Duodenal mucosa (tissue), 2 donors: ENCODE results near the gene XYLT2.

Source experiments
- H3K27ac ChIP-seq: one replicate; pipeline ENCODE4 v1.7.0; 2013; ENCODE audit warnings: low read depth, low read length
- H3K27me3 ChIP-seq, 2 donors: one replicate each; pipeline ENCODE4 v1.7.0; 2013; ENCODE audit warnings: low read length in 2 of 2, control low read depth in 1 of 2; ENCODE audit not compliant: insufficient read depth in 2 of 2, control insufficient read depth in 1 of 2
- H3K36me3 ChIP-seq, 2 donors: one replicate each; pipeline ENCODE4 v1.7.0; 2013; ENCODE audit warnings: low read length in 2 of 2, control low read depth in 1 of 2; ENCODE audit not compliant: insufficient read depth in 2 of 2, control insufficient read depth in 1 of 2
- H3K4me1 ChIP-seq, 2 donors: one replicate each; pipeline ENCODE4 v1.7.0; 2013; ENCODE audit warnings: low read length in 2 of 2, control low read depth in 1 of 2; ENCODE audit not compliant: insufficient read depth in 2 of 2, control insufficient read depth in 1 of 2
- H3K4me3 ChIP-seq, 2 donors: one replicate each; pipeline ENCODE4 v1.7.0; 2013; ENCODE audit warnings: low read length in 2 of 2, low read depth in 1 of 2
- H3K9ac ChIP-seq, 2 donors: one replicate each; pipeline ENCODE4 v1.7.0; 2013; ENCODE audit warnings: low read length in 2 of 2, low read depth in 1 of 2
- H3K9me3 ChIP-seq, 2 donors: one replicate each; pipeline ENCODE4 v1.7.0; 2013; ENCODE audit warnings: low read length in 2 of 2, control low read depth in 1 of 2; ENCODE audit not compliant: control insufficient read depth in 1 of 2

XYLT2 gene

GRCh38 chr17:50363217-50364060 is 17.5 kb downstream of the XYLT2 start:
- Histone ChIP-seq H3K4me3 (no peak overlapping the region), H3K36me3 (peaks cover 12 to 51% of the 10 kb centered on the region in 2 donors), H3K9ac (no peak overlapping the region), H3K4me1 (peaks cover 7 to 12% of the 10 kb centered on the region in 2 donors), H3K27me3 (no peaks in the 10 kb centered on the region), H3K9me3 (no peaks in the 10 kb centered on the region), H3K27ac (no peak overlapping the region)

DNA sequence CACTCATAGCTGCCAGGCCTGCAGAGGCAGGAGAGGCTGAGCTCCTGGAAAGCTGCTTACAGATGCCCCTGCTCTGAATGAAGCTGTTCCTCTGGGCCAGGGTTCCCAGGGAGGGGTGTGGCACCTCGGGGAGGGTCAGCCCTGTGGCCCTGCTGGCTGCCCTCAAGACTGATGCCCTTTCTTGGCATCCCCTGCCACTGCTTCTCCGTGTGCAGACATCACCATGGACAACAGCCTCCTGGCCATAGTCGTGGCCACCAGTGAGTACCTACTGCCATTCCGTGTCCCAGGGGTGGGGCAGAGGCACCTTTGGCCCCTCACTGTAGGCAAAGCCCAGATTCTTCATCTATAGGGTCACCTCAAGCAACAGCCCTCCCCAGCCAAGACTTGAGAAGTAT is 18.1 kb downstream of the XYLT2 start:
- peaks cover 16 to 51% of the 10 kb centered on the region in 2 donors for H3K36me3 ChIP-seq
- no peak overlapping the region for H3K9ac ChIP-seq
- no peak overlapping the region for H3K4me3 ChIP-seq
- no peaks in the 10 kb centered on the region for H3K9me3 ChIP-seq
- H3K4me1 ChIP-seq, result peaks cover 7 to 12% of the 10 kb centered on the region in 2 donors
- no peak overlapping the region for H3K27ac ChIP-seq
- no peaks in the 10 kb centered on the region for H3K27me3 ChIP-seq

DNA sequence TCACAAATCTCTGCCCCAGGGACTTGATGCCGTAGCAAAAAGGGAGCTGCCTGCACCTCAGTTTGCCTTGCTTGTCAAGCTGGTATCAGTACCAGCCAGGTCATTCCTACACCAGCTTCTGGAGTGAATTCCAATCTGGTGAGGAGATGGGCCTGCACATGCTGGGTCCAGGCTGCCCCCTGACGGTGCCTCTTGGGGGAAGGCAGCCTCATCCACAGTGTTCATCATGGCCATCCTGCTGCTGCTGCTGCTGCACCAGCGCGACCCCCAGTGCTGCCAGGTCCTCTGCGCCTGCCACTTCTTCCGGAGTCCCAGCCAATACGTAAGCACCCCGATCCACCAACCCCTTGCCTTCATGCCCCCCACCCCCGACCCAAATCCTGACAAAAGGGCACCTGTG is 18.8 kb downstream of the XYLT2 start:
- Histone ChIP-seq H3K27ac (no peak overlapping the region), H3K36me3 (peaks cover 18 to 50% of the 10 kb centered on the region in 2 donors)

DNA sequence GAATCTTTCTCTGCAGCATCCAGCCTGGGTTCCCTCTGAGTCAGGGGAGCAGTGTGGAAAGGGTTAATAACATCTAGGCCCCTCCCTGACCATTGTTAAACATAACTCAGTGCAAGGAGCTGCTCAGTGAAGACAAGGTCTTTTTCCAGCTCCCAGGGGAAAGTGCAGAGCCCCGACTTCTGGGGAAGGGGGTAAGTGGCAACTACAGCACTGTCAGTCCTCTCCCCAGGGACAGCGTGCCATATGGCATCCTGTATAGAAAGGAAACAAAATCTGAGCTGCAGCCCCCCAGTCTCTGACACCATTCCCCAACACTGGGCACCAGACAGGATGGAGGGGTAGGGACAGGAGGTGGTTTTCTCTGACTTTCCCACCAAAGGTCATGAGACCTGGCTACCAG is 19.2 kb downstream of the XYLT2 start:
- Histone ChIP-seq H3K4me1 (peaks cover 7 to 12% of the 10 kb centered on the region in 2 donors), H3K27ac (no peak overlapping the region), H3K9ac (no peak overlapping the region), H3K4me3 (no peak overlapping the region), H3K27me3 (no peaks in the 10 kb centered on the region), H3K36me3 (peaks cover 23 to 50% of the 10 kb centered on the region in 2 donors), H3K9me3 (no peaks in the 10 kb centered on the region)

More for the DNA sequence above, 18.8 kb downstream of the XYLT2 start:
- no peak overlapping the region for H3K4me3 ChIP-seq
- H3K4me1 ChIP-seq, result peaks cover 7 to 12% of the 10 kb centered on the region in 2 donors
- no peak overlapping the region for H3K9ac ChIP-seq
- no peaks in the 10 kb centered on the region for H3K27me3 ChIP-seq
- no peaks in the 10 kb centered on the region for H3K9me3 ChIP-seq

GRCh38 chr17:50365649-50366393 is 19.9 kb downstream of the XYLT2 start:
- Histone ChIP-seq H3K9ac (no peak overlapping the region), H3K36me3 (peaks cover 27 to 55% of the 10 kb centered on the region in 2 donors), H3K9me3 (no peaks in the 10 kb centered on the region), H3K4me1 (peaks cover 7 to 12% of the 10 kb centered on the region in 2 donors), H3K4me3 (no peak overlapping the region), H3K27me3 (no peaks in the 10 kb centered on the region), H3K27ac (no peak overlapping the region)

DNA sequence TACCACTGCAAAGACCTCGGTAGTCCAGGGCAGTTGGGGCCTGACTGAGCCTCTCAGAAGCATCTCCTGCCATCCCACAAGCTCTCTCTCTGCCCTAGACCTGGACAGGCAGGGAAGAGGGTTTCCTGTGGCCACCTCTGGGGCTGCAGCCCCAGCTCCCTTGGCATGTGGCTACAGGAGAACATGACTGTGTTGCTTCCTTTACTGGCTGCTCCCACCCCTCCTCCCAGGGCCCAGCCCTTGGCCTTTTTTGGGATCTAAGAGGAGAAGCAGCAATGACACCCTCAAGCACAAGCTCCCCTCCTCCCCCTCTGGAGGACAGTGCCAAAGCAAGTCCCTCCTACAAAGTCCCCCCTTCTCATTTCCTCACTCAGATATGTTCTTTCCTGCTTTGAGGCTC is 21.5 kb downstream of the XYLT2 start:
- H3K27me3 ChIP-seq, result no peaks in the 10 kb centered on the region
- no peaks in the 10 kb centered on the region for H3K9me3 ChIP-seq
- no peak overlapping the region for H3K9ac ChIP-seq
- H3K36me3 ChIP-seq, result peaks cover 27 to 56% of the 10 kb centered on the region in 2 donors
- peaks cover 13 to 19% of the 10 kb centered on the region in 2 donors for H3K4me1 ChIP-seq
- H3K27ac ChIP-seq, result no peak overlapping the region
- H3K4me3 ChIP-seq, result no peak overlapping the region

- peaks cover 17% of the 10 kb centered on the region in 2 donors for H3K4me1 ChIP-seq
- no peak overlapping the region for H3K4me3 ChIP-seq
- H3K9ac ChIP-seq, result no peak overlapping the region
Observed at GRCh38 chr17:50370052-50370451, 24.1 kb downstream of the XYLT2 start.

GRCh38 chr17:50371526-50371925 is 25.6 kb downstream of the XYLT2 start:
- peak overlapping the region in 1 of 2 donors; percentile 85 for H3K9ac ChIP-seq
- no peaks in the 10 kb centered on the region for H3K27me3 ChIP-seq
- H3K4me1 ChIP-seq, result peaks cover 17% of the 10 kb centered on the region in 2 donors
- H3K4me3 ChIP-seq, result peak overlapping the region in 1 of 2 donors; percentile 38
- peaks cover 23 to 42% of the 10 kb centered on the region in 2 donors for H3K36me3 ChIP-seq
- no peaks in the 10 kb centered on the region for H3K9me3 ChIP-seq
- no peak overlapping the region for H3K27ac ChIP-seq

More at GRCh38 chr17:50370052-50370451, 24.1 kb downstream of the XYLT2 start:
- Histone ChIP-seq H3K27me3 (no peaks in the 10 kb centered on the region), H3K9me3 (no peaks in the 10 kb centered on the region), H3K27ac (no peak overlapping the region), H3K36me3 (peaks cover 27 to 50% of the 10 kb centered on the region in 2 donors)

- Histone ChIP-seq H3K27ac (no peak overlapping the region), H3K36me3 (peaks cover 21 to 34% of the 10 kb centered on the region in 2 donors), H3K27me3 (no peaks in the 10 kb centered on the region), H3K4me3 (peak overlapping the region; percentile 98 to 99), H3K9ac (peak overlapping the region; percentile 85 to 97), H3K4me1 (peaks cover 17% of the 10 kb centered on the region in 2 donors), H3K9me3 (no peaks in the 10 kb centered on the region)
Observed at GRCh38 chr17:50372222-50372757, 26.4 kb downstream of the XYLT2 start.
